Smooth muscle cell (in vitro differentiated cells): ENCODE data around the gene NLRP1. TPM values are rescaled to one million over a fixed set of nuclear protein-coding genes. Genes with fewer than 3 reads are reported as not detected.

Experiments
- DNase-seq: peaks from one replicate; lab custom pipeline; 2025; ENCODE audit not compliant: unreplicated experiment; lab: John Stamatoyannopoulos, UW
- H2AFZ ChIP-seq: fragments of 200-600 bp; sonication (generic); 2 replicates; pipeline ENCODE4 v1.6.0; 2016; ENCODE audit warnings: antibody characterized with exemption, low read depth, mild to moderate bottlenecking
- H3F3A ChIP-seq: fragments of 200-600 bp; sonication (generic); 2 replicates; pipeline ENCODE4 v1.6.0; 2017; ENCODE audit warnings: antibody characterized with exemption, low read depth
- H3K27ac ChIP-seq: fragments of 200-600 bp; sonication (generic); 2 replicates; pipeline ENCODE4 v1.5.1; 2016; ENCODE audit warnings: low read depth, mild to moderate bottlenecking
- H3K27me3 ChIP-seq: fragments of 200-600 bp; sonication (generic); 2 replicates; pipeline ENCODE4 v1.6.1; 2016; ENCODE audit warnings: low read depth, mild to moderate bottlenecking
- H3K36me3 ChIP-seq: fragments of 200-600 bp; sonication (generic); 2 replicates; pipeline ENCODE4 v1.5.1; 2016; ENCODE audit warnings: low read depth
- H3K4me1 ChIP-seq: fragments of 200-600 bp; sonication (generic); 2 replicates; pipeline ENCODE4 v1.5.1; 2016; ENCODE audit warnings: low read depth
- H3K4me2 ChIP-seq: fragments of 200-600 bp; sonication (generic); 2 replicates; pipeline ENCODE4 v1.6.0; 2016; ENCODE audit warnings: mild to moderate bottlenecking
- H3K4me3 ChIP-seq: fragments of 200-600 bp; sonication (generic); 2 replicates; pipeline ENCODE4 v1.5.1; 2016; ENCODE audit warnings: mild to moderate bottlenecking
- H3K79me2 ChIP-seq: fragments of 200-600 bp; sonication (generic); 2 replicates; pipeline ENCODE4 v1.6.0; 2016; ENCODE audit warnings: low read depth, mild to moderate bottlenecking
- H3K9ac ChIP-seq: fragments of 200-600 bp; sonication (generic); 2 replicates; pipeline ENCODE4 v1.6.0; 2016; ENCODE audit warnings: low read depth
- H3K9me3 ChIP-seq: fragments of 200-600 bp; sonication (generic); replicated peaks from 2 replicates; pipeline ENCODE4 v1.5.1; 2016; ENCODE audit warnings: low read depth
- H4K20me1 ChIP-seq: fragments of 200-600 bp; sonication (generic); 2 replicates; pipeline ENCODE4 v1.6.0; 2016; ENCODE audit warnings: low read depth
- WGBS: methylation state at CpG from one replicate; pipeline ENCODE4 v1.1.7; 2016; ENCODE audit warnings: low lambda C conversion rate; 5-methylcytosine and 5-hydroxymethylcytosine counted together
- polyA plus RNA-seq: library from polyadenylated mRNA; unstranded; fragments of >200 nt; fragmentation: Nextera tagmentation; extraction: Ambion mirVana; gene quantifications from 2 replicates; pipeline ENCODE4 v1.2.1, GENCODE V29; 2016
- total RNA-seq: library from RNA; depleted of rRNA; stranded (reverse); fragments of >200 nt; gene quantifications from 2 replicates; pipeline ENCODE4 v1.2.3, GENCODE V29; 2014
- TF ChIP-seq, protein P1 (sequence below): fragments of 200-600 bp; sonication (generic); IDR thresholded peaks from 2 replicates; pipeline ENCODE4 v1.5.1; 2017; ENCODE audit warnings: borderline replicate concordance, mild to moderate bottlenecking, antibody characterized with exemption; ENCODE audit not compliant: insufficient read depth, poor library complexity, severe bottlenecking

Gene NLRP1
- total and polyA plus RNA-seq, 2 experiments from 2014 or later = 47.2 to 75.7 TPM

GRCh38 chr17:5600041-5600440 is 15.7 kb upstream of the NLRP1 start:
- DNase-seq = no peak
- TF ChIP-seq, protein P1, sequence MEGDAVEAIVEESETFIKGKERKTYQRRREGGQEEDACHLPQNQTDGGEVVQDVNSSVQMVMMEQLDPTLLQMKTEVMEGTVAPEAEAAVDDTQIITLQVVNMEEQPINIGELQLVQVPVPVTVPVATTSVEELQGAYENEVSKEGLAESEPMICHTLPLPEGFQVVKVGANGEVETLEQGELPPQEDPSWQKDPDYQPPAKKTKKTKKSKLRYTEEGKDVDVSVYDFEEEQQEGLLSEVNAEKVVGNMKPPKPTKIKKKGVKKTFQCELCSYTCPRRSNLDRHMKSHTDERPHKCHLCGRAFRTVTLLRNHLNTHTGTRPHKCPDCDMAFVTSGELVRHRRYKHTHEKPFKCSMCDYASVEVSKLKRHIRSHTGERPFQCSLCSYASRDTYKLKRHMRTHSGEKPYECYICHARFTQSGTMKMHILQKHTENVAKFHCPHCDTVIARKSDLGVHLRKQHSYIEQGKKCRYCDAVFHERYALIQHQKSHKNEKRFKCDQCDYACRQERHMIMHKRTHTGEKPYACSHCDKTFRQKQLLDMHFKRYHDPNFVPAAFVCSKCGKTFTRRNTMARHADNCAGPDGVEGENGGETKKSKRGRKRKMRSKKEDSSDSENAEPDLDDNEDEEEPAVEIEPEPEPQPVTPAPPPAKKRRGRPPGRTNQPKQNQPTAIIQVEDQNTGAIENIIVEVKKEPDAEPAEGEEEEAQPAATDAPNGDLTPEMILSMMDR = no peak
- Histone ChIP-seq H3F3A (no peaks in the 10 kb centered on the region), H3K79me2 (no peaks in the 10 kb centered on the region), H3K27ac (no peak overlapping the region), H3K36me3 (no peaks in the 10 kb centered on the region), H3K4me1 (no peaks in the 10 kb centered on the region), H4K20me1 (no peaks in the 10 kb centered on the region), H3K4me3 (no peak overlapping the region), H3K9ac (no peak overlapping the region), H3K9me3 (no peaks in the 10 kb centered on the region), H3K27me3 (peaks cover 35% of the 10 kb centered on the region), H2AFZ (no peak overlapping the region), H3K4me2 (no peak overlapping the region)

DNA sequence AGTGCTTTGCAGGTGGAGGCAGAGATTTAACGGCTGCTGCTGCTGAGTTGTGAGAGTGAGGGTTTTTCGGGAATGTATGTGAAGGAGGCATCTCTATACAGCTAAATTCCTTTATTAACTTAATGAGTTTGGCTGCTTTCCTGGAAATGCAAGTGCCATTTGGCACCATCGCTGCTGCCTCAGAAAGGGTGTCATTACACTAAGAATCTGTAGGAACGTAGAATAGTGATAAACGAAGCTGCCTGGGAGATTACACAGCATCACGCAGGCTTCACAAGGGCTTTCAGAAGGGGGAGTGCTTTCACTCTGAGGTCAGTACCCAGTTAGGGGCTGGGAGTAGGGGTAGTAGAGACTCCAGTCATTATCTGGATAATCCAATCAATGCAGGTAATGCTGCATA is 14.1 kb upstream of the NLRP1 start:
- TF ChIP-seq, protein P1 = no peak
- Histone ChIP-seq H4K20me1 (no peaks in the 10 kb centered on the region), H3K27ac (no peak overlapping the region), H3K36me3 (no peaks in the 10 kb centered on the region), H3K9me3 (no peaks in the 10 kb centered on the region), H3K27me3 (peaks cover 35% of the 10 kb centered on the region), H3K79me2 (no peaks in the 10 kb centered on the region), H3K4me3 (no peak overlapping the region), H3K4me2 (no peak overlapping the region), H3K9ac (no peak overlapping the region), H3K4me1 (no peaks in the 10 kb centered on the region), H3F3A (no peaks in the 10 kb centered on the region), H2AFZ (no peak overlapping the region)
- DNase-seq = no peak
- WGBS = 59% methylated on average over 6 of the region's 6 CpGs

GRCh38 chr17:5596421-5596820 is 12.1 kb upstream of the NLRP1 start:
- TF ChIP-seq, protein P1 = no peak
- Histone ChIP-seq H3K79me2 (no peaks in the 10 kb centered on the region), H3K9ac (no peak overlapping the region), H3K36me3 (no peaks in the 10 kb centered on the region), H3K4me3 (no peak overlapping the region), H4K20me1 (no peaks in the 10 kb centered on the region), H3K4me2 (no peak overlapping the region), H3K27ac (no peak overlapping the region), H3K27me3 (peaks cover 35% of the 10 kb centered on the region), H3K9me3 (no peaks in the 10 kb centered on the region), H2AFZ (no peak overlapping the region), H3K4me1 (no peaks in the 10 kb centered on the region), H3F3A (no peaks in the 10 kb centered on the region)
- WGBS = 83% methylated on average over 2 of the region's 2 CpGs
- DNase-seq = no peak

DNA sequence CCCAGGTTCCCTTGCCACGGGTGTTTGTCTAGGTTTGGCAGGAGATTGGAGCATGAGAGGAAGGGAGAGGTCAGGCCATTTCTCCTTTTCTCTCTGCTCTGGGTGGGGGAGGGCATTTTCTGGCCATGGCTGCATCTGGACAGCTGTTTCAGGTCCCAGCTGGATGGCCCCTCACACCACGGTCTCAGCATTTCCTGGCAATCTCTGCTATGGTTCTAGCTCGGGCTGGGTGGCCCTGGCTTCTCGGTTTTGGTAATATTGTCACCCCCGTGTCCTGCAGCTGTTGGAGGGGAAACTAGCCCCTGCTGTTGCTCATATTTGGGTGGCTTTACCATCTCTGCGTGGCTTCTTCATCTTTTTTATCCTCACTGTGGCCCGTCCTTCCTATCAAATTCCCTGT is 11.5 kb upstream of the NLRP1 start:
- Histone ChIP-seq H3K9ac (no peak overlapping the region), H3K4me1 (no peaks in the 10 kb centered on the region), H3K27ac (no peak overlapping the region), H3K9me3 (no peaks in the 10 kb centered on the region), H2AFZ (no peak overlapping the region), H3K36me3 (no peaks in the 10 kb centered on the region), H3F3A (no peaks in the 10 kb centered on the region), H3K79me2 (no peaks in the 10 kb centered on the region), H3K27me3 (peaks cover 35% of the 10 kb centered on the region), H4K20me1 (no peaks in the 10 kb centered on the region), H3K4me2 (no peak overlapping the region), H3K4me3 (no peak overlapping the region)
- TF ChIP-seq, protein P1 = no peak
- WGBS = 78% methylated on average over 7 of the region's 7 CpGs
- DNase-seq = no peak
